ENCODE results near the gene INTS13. TPM values are rescaled to one million over a fixed set of nuclear protein-coding genes. Genes with fewer than 3 reads are reported as not detected.

The INTS13 gene
- total and polyA plus RNA-seq, 2 of the 4 experiments (the other 2 are of a cell fraction): 9.9 to 31.9 TPM

GRCh38 chr12:26940516-26941214 is 2.9 kb upstream of the INTS13 start:
- dilution Hi-C loops (cut with HindIII; ENCODE audit: low sequenced_read_pairs, unreplicated experiment) (no loop called here), intact Hi-C loops (cut with micrococcal nuclease) (no loop called here), in situ Hi-C loops (cut with MboI; ENCODE audit: low sequenced_read_pairs) (no loop called here)
- no peak overlapping the region for H2AFZ ChIP-seq (replicated peaks; ENCODE audit: low read length, poor library complexity)
- no peak overlapping the region for H3K9ac ChIP-seq (ENCODE audit: low read depth, low read length)
- no peak overlapping the region for H2BK20ac ChIP-seq (ENCODE audit: low read depth, low read length)
- no peak overlapping the region for H3K4me3 ChIP-seq (ENCODE audit: insufficient read depth, low read depth, low read length)
- H2BK5ac ChIP-seq (ENCODE audit: low read depth, low read length, poor library complexity, severe bottlenecking): no peak overlapping the region
- H3K79me1 ChIP-seq (ENCODE audit: low read depth in 1 of 2, low read length in 2 of 2): peaks cover 0 to 46% of the 10 kb centered on the region in 2 experiments; a peak in 3 of 4 replicates
- TF ChIP-seq FOS (IDR thresholded peaks at IDR 0.05; ENCODE audit: low read depth, low read length) (no peak), BHLHE40 (IDR thresholded peaks at IDR 0.05; ENCODE audit: low read depth, low read length) (no peak), MAFK (IDR thresholded peaks at IDR 0.05; ENCODE audit: low read depth, low read length) (no peak), CTCF (conservative IDR thresholded peaks at IDR 0.05; ENCODE audit: low read depth, low read length) (no peak), RAD21 (IDR thresholded peaks at IDR 0.05; ENCODE audit: low read length) (no peak), CHD1 (IDR thresholded peaks at IDR 0.05; ENCODE audit: low read depth, low read length) (no peak), POLR2A (IDR thresholded peaks at IDR 0.05; ENCODE audit: low read depth, low read length) (no peak), USF2 (IDR thresholded peaks at IDR 0.05; ENCODE audit: low read depth, low read length) (no peak), RFX5 (IDR thresholded peaks at IDR 0.05; ENCODE audit: low read depth, low read length) (no peak), ELK1 (IDR thresholded peaks at IDR 0.05; ENCODE audit: borderline replicate concordance, low read depth, low read length) (no peak), CEBPB (IDR thresholded peaks at IDR 0.05; ENCODE audit: low read depth, low read length) (no peak), MAZ (IDR thresholded peaks at IDR 0.05; ENCODE audit: borderline replicate concordance, low read depth, low read length) (no peak), MXI1 (IDR thresholded peaks at IDR 0.05; ENCODE audit: borderline replicate concordance, low read depth, low read length) (no peak), SMC3 (IDR thresholded peaks at IDR 0.05; ENCODE audit: low read depth, low read length) (no peak), NFE2L2 (IDR thresholded peaks at IDR 0.05; ENCODE audit: low read depth, low read length) (no peak), RCOR1 (IDR thresholded peaks at IDR 0.05; ENCODE audit: insufficient replicate concordance, low read length) (no peak)
- no peaks in the 10 kb centered on the region for H3K9me1 ChIP-seq (ENCODE audit: insufficient read depth, low read length)
- no peak overlapping the region for H2BK120ac ChIP-seq (ENCODE audit: low read depth, low read length)
- H3K18ac ChIP-seq (ENCODE audit: low read depth, low read length): no peak overlapping the region
- H2BK15ac ChIP-seq (ENCODE audit: low read depth, low read length): no peak overlapping the region
- no peak overlapping the region for H3K4ac ChIP-seq (ENCODE audit: low read depth, low read length)
- H3K27me3 ChIP-seq (ENCODE audit: control insufficient read depth, insufficient read depth, low read length): no peaks in the 10 kb centered on the region
- no peaks in the 10 kb centered on the region for H3K9me3 ChIP-seq (ENCODE audit: control insufficient read depth, insufficient read depth, low read length)
- H3K4me1 ChIP-seq (ENCODE audit: control insufficient read depth, insufficient read depth, low read length): peaks cover 2% of the 10 kb centered on the region
- DNase-seq (peak; percentile 15), ATAC-seq (ENCODE audit: low read depth) (no peak)
- no peak overlapping the region for H4K8ac ChIP-seq (ENCODE audit: low read depth in 2 of 2, low read length in 2 of 2)
- H3K27ac ChIP-seq (ENCODE audit: insufficient read depth, low read length): no peak overlapping the region
- peaks cover 26% of the 10 kb centered on the region; the same call in 1 of the 2 replicates for H4K20me1 ChIP-seq (ENCODE audit: insufficient read depth, low read length)
- no peak overlapping the region for H3K4me2 ChIP-seq (ENCODE audit: low read depth, low read length)
- no peak overlapping the region for H4K91ac ChIP-seq (ENCODE audit: insufficient read depth, low read depth, low read length)
- no peak overlapping the region for H3K56ac ChIP-seq (ENCODE audit: extremely low read depth, insufficient read depth, low read length)
- CTCF ChIA-PET: no interaction called here
- no peak overlapping the region for H3K14ac ChIP-seq (replicated peaks; ENCODE audit: low read depth, low read length)
- no peak overlapping the region for H2AK5ac ChIP-seq (ENCODE audit: low read depth, low read length)
- no peak overlapping the region for H4K5ac ChIP-seq (ENCODE audit: low read depth, low read length)
- no peak overlapping the region for H2AK9ac ChIP-seq (replicated peaks; ENCODE audit: low read depth, low read length, poor library complexity)
- no CpG with 5 or more reads among the region's 3 CpGs for WGBS, 2 experiments (ENCODE audit: extremely low coverage in 2 of 2, insufficient read length in 1 of 2)
- H3K36me3 ChIP-seq (ENCODE audit: control insufficient read depth, insufficient read depth, low read length): no peaks in the 10 kb centered on the region
- no peak overlapping the region for H3K23ac ChIP-seq (ENCODE audit: low read depth, low read length)
- no TSS peak for BruUV-seq (replicated peaks)
- POLR2A ChIA-PET (ENCODE audit: unreplicated experiment): no interaction called here

All from IMR-90 (cell line).